Measurements from ENCODE around the gene UGT1A3.

The UGT1A3 gene

DNA sequence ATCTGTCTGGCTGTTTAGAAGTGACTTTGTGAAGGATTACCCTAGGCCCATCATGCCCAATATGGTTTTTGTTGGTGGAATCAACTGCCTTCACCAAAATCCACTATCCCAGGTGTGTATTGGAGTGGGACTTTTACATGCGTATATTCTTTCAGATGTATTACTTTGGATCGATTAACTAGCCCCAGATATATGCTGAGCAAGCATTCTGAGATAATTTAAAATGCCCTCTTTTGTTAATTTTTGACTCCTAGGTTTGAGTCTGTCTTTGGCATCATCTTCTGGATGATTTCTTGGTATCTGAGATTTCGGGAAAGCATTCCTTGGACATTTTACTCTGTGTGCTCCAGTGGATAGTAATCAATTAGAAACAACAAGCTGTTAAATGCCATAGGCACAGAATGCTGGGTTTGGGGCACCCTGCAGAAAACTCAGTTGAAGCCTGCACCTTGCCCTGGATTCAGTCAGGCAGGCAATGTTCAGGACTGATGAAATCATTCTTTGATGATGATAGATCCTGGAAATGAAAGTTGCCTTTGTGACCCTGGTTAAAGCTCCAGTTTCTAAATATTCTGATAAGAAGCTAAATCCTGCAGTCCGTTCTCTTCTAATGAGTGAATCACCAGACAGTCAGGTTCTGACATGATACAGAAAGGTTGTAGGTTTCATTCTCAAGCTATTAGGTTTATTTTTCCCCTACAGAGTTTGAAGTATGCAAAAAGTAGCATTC, 32.4 kb downstream of the UGT1A3 start:
- no peak for DNase-seq

DNA sequence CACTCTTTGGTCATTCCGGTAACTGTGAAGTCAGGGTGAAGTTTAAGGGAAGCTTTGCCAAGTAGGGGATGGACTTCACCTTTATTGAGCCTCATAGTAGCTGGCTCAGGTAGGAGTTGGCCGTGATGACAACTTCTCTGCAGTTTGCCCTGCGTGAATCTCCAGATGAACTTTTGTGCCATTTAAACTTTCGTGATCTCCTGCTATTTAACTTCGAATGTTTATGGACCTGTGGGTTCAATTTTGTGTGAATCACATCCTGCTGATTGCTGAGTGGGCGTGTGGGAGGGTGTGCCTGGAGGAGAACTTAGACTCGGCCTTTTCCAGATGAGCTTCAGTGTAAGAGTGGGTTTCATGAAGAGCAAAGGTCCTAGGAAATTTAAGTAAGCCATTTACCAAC, 35.4 kb downstream of the UGT1A3 start:
- no peak for DNase-seq

DNA sequence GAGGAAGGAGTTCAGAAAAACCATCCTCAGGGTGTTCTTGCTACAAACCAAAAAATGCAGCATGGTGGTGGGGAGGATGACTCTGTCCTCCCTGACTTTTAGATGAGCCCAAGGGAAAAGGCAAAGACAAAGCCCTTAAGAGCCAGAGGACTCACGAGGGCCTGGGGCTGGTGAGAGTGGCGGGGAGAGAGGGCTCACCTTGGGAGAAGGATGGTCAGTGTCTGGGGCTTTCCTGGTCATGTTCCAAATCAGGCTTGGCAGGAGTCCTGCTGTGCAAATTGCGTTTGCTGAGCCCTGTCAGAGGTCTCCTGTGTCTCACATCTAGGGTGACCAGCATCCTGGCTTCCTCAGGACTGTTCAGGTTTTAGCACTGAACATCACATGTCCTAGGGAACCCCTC, 35.9 kb downstream of the UGT1A3 start:
- no peak for DNase-seq

DNA sequence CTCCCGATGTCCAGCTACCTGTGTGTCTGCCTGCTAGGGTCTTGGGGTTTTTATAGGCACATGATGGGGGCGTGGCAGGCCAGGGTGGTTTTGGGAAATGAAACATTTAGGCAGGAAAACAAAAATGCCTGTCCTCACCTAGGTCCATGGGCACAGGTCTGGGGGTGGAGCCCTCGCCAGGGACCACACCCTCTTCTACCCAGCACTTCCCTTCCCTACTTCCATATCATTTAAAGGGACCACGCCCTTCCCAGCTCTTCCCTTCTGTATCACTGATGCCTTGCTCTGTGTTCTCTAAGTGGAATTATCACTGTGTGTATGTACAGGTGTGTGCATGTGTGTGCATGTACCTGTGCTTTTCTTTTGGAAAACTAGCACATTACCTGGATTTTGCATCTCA, 37.6 kb downstream of the UGT1A3 start:
- DNase-seq, result no peak

DNA sequence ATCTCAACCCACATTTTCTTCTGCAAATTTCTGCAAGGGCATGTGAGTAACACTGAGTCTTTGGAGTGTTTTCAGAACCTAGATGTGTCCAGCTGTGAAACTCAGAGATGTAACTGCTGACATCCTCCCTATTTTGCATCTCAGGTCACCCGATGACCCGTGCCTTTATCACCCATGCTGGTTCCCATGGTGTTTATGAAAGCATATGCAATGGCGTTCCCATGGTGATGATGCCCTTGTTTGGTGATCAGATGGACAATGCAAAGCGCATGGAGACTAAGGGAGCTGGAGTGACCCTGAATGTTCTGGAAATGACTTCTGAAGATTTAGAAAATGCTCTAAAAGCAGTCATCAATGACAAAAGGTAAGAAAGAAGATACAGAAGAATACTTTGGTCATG, 39.2 kb downstream of the UGT1A3 start:
- DNase-seq, result no peak

DNA sequence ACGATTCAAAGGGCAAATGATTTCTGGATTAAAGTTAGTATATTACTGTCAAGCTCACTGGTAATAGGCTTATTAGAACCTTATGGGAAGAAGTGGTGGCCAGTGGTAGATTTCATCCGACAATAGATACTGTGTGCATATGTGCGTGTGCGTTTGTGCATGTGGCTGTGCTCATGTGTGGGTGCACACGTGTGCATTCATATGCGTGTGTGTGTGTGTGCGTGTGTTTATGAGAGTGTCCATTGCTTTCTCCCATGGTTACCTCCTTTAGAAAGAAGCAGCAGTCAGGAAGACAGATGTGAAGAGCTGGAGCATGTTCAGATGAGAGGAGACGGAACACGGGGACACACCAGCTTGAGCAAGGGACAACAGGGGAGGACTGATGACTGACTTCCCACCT, 40.4 kb downstream of the UGT1A3 start:
- no peak for DNase-seq

DNA sequence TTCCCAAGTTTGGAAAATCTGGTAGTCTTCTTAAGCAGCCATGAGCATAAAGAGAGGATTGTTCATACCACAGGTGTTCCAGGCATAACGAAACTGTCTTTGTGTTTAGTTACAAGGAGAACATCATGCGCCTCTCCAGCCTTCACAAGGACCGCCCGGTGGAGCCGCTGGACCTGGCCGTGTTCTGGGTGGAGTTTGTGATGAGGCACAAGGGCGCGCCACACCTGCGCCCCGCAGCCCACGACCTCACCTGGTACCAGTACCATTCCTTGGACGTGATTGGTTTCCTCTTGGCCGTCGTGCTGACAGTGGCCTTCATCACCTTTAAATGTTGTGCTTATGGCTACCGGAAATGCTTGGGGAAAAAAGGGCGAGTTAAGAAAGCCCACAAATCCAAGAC, 43.3 kb downstream of the UGT1A3 start:
- no peak for DNase-seq

DNA sequence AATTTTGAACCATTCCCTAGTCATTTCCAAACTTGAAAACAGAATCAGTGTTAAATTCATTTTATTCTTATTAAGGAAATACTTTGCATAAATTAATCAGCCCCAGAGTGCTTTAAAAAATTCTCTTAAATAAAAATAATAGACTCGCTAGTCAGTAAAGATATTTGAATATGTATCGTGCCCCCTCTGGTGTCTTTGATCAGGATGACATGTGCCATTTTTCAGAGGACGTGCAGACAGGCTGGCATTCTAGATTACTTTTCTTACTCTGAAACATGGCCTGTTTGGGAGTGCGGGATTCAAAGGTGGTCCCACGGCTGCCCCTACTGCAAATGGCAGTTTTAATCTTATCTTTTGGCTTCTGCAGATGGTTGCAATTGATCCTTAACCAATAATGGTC, 43.7 kb downstream of the UGT1A3 start:
- no peak for DNase-seq

DNA sequence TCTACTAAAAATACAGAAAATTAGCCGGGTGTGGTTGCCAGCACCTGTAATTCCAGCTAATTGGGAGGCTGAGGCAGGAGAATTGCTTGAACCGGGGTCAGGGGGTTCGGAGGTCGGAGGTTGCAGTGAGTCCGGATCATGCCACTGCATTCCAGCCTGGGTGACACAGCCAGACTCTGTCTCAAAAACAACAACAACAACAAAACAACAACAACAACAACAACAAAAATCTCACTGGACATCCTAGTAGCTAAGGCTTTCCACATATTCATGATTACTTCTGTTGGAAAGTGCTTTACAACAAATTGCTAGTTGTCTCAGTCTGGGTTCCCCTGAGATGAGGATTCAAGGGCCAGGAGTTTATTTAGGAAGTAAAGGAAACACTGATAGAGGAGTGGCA, 45.0 kb downstream of the UGT1A3 start:
- no peak for DNase-seq

DNA sequence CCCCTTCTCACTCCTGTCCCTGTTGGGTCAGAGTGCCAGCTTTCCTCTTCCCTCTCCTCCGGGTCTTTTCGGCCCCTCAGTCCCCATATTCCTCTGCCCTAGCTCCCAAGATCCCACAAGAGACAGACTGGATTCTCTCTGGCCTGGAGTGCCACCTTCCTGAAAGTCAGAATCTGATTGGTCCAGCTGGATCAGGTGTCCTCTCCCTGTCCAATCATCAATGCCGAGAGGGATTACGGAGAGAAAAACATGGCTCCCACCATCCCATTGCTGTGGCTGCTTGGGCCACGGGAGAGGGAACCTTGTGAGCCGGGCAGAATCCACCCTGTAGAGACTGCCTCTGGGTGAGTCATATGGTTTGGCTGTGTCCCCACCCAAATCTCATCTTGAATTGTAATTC, 46.6 kb downstream of the UGT1A3 start:
- no peak for DNase-seq

DNA sequence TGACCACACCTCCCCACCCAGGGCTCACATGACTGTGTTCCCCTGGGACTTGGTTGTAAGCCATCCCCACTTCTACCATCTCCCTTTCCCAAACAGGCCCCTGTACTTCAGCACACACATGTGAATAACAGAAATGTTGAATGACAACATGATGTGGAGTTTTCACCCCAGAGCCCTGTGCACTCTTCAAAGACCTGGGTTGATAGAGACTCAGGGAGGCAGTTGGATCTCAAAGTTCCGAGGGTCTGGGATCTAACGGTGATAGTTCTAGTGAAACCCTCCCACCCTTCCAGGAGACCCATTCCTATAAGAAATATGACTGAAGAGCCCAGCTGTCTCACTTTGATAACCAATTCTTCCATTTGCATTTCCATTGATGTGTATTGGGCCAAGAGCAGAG, 49.2 kb downstream of the UGT1A3 start, which contains the start of gene MROH2A:
TSS of gene MROH2A (plus strand) at position 301 of the 400 bp plus-strand sequence. CDS start 1,029 bp downstream, outside the sequence.
- DNase-seq, result no peak

DNA sequence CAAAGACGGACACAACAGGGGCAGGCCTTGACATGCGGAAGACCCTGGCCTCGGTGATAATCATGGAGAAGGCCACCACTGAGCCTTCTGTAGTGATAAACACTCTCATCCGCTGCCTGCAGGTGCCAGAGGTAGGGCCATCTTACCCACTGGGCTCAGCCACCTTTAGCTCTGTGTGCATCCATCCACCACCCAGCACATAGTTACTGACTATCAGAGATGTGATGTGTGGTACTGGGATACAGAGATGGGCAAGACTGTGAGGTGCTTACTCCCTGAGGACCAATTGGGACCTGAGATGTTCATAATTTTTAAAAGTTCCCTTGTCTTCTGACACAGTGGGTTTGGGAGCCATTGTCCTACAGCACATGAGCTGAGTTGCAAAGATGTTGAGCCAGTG, 50.9 kb downstream of the UGT1A3 start:
- no peak for DNase-seq

DNA sequence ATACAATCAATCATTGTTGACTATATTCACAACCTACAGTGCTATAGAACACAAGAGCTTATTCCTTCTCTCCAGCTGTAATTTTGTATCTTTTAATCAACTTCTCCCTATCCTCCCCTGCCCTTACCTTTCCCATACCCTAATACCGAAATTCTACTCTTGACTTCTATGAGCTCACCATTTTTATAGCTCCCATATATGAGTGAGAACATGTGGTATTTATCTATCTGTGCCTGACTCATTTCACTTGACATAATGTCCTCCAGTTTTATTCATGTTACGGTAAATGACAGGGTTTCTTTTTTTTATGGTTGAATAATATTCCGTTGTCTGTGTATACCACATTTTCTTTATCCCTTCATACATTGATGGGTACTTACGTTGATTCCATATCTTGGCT, 51.9 kb downstream of the UGT1A3 start:
- no peak for DNase-seq

DNA sequence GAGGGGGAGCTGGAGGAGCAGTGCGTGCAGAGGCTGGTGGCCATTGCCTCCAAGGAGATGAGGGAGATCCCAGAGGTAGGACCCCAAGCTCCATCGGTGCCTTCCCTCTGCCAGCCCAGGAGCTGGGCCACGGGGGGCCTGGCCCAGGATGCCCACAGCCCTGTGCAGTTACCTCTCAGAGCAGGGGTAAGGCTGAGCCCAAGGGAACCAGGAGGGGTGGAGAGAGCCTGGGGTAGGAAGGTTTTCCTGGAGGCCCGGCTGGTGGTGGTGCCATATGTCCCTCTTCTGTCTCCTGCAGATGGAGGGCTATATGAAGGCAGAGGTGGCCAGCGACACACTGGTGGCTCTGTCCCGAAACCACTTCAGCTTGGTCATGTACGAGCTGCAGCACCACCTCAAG, 60.7 kb downstream of the UGT1A3 start:
- DNase-seq, result no peak

DNA sequence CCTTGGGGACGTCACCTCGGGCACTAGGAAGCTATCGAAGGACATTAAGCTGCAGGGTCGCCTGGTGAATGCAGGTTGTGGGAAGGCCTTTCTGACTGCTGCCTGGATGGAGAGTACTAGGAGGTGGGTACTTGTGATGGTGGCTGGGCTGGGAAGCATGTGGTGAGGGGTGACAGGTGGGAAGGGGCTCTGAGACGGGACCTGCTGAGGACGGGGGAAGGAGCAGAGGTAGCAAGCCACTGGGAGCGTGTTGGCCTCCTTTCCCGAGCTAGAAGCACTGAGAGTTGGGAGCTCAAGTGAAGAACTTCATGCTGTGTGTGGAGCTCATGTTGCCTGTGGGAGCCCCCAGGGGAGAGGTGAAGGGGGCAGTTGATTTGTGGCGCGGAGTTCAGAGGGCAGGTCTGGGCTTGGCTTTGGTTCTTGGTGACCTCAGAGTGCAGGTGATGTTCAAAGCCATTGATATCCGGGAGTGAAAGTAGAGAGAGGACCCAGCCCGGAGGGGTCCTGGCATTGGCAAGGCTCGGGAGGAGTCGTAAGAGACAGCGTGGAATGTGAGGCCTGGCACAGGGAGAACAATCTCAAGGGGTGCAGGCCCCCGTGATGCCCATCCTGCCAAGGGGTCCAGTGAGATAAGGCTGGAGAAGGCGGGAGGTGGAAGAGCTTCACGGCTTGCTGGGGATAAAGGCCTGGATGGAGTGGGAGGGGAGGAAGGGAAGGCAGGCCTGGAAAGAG, 62.5 kb downstream of the UGT1A3 start:
- DNase-seq, result no peak

DNA sequence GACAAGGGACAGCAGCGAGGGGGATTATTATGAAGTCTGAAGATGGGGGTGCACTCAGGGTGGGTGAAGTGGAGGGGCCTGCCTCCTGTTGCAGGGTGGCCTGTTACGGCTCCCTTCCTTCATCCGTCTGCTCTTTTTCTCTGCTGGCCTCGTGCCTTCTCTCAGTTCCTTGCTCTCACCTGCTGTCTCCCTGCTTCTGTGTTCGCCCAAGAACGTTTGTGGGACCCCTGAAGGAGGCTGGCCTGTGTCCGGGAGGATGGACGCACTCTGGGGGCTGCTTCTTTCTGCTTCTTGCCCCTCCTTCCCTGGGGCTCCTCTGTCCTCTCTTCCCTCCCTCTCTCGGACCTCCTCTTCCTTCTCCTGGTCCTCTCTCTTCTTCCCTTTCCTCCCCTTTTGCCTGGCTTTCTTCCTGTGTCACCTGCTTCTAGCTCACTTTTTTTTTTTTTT, 63.1 kb downstream of the UGT1A3 start:
- no peak for DNase-seq

DNA sequence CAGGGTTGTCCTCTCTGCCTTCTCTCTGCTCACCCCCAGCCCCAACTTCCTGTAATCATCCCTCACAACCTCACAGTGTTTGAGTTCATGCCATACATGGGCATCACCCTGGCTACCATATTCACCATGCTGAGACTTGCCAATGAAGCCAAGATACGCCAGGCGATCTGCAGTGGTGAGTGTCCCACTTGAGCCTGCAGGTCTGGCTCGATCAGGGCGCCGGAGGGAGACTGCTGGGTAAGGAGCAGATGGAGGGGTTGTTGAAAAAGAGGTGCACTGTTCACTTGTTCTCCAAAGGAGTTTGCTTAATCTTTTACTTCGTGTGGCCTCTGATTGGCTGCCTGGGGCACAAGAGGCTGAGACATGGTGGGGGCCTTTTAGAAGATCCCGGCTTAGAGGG, 63.9 kb downstream of the UGT1A3 start:
- no peak for DNase-seq

DNA sequence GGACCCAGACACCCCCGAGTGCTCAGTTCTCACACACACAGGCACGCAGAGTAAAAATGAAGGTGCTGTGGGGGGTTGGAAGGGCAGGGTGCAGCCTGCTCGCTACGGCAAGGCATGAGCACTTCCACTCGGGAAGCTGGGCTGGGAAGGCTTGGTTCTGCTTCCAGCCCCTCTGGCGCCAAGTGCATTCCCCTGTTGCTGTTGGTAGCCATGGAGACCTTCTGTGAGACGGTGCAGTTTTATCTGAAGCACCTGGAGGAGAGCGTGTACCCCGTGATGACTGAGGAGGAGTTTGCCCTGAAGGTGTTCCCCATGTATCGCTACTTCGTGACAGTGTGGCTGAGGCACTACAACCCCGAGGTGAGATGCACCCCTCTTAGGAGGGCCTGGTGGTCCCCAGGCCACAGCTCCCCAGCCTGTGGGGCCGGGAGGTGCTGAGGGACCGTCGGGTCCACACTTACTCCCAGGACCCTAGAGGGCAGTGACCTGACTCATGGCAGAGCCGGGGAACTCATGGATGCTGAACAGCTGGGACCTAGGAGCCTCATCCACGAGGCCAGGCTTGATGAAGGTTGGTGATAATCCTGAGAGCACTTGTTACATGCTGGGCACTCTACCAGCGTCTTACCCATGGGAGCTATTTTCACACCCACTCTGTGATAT, 64.8 kb downstream of the UGT1A3 start:
- DNase-seq, result no peak

DNA sequence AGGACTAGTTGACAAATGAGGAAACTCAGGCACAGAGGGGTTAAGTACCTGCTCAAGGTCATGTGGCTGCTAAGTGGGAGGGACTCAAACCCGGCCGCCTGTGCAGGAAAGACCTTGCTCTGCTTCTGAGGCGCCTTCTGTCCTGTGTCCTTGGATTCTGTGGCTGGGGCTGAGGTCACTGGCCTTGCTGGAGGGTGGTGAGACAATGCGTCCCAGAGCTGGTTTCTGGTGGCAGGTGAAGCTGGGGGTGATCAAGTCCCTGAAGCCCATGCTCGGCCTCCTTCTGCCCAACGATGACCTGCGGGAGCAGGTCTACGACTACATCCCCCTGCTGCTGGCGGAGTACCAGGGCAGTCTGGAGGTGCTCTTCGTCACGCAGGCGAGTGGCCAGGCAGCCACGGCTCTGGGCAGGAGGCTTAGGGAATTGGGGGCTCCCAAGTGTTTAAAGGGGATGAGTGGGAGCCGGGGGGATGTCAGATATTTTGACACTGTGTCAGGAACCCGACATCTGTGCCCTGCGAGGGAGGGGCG, 65.4 kb downstream of the UGT1A3 start:
- DNase-seq, result no peak

DNA sequence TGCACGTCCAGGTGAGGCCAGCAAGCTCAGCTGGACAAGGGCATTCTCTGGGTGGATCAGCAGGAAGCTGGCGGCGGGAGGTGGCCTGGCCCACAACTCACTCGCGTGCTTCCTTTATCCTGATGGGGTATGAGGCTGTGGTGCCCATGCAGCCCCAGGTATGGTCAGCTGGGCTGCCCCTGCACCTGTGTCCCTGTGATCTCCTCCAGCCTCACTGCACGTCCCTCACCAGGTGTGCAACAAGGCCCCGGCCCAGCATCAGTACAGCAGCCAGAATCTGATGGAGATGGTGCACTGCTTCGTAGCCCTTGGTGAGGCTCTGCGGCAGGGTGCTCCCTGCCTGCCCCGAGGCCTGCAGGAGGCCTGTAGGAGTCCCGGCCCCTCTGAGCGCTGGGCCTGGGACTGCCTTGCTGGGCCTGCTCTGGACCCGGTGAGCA, 66.9 kb downstream of the UGT1A3 start:
- no peak for DNase-seq

DNA sequence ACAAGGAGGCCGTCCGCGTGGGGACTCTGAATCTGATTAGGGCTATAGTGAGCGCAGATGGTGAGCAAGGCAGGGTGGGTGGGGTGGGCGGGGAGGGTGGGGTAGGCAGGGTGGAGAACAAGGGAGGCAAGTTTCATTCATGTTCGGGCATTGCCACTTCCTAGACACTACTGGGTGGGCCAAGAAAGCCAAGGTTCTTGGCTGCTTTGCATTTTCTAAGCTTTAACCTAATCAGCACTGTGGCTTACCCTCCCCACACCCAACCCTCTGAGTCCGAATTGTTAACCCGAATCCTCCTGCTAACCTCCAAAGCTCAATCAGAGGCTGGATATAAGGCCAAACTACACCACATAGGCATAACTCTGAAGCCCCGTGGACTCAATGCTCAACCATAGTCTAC, 67.4 kb downstream of the UGT1A3 start:
- no peak for DNase-seq

DNA sequence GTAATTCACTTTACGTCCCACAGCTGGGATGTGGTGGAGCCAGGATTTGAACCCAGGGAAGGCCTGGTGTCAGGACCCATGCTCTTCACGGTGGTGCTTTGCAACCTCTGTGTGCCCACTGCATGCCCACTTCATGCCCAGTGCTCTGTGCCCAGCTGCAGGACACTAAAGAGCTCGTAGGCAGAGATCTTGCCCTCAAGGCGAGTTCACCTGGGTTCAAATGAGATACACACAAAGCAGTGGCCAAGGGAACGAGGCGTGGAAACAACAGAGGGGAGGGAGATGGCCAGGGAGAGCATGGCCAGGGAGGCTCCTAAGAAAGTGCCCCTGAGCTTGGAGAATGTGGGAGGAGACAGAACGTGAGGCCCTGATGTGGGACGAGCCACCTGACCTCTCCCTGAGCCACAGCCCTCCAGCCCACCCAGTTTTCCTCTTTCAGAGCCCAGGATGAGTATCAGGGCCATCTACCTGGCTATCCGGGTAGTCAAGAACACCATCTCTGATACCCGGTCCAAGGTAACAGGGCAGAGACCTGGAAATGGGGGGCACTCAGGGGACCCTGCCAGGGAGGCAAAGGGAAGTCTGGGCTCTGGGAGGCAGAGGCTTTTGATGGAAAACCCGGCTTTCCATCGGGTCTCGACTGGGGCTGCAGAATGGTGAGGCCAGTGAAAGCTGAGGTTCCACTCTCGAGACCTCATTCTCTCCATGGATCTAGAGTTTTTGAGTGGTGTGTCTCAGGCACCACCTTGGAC, 69.7 kb downstream of the UGT1A3 start:
- DNase-seq, result no peak

DNA sequence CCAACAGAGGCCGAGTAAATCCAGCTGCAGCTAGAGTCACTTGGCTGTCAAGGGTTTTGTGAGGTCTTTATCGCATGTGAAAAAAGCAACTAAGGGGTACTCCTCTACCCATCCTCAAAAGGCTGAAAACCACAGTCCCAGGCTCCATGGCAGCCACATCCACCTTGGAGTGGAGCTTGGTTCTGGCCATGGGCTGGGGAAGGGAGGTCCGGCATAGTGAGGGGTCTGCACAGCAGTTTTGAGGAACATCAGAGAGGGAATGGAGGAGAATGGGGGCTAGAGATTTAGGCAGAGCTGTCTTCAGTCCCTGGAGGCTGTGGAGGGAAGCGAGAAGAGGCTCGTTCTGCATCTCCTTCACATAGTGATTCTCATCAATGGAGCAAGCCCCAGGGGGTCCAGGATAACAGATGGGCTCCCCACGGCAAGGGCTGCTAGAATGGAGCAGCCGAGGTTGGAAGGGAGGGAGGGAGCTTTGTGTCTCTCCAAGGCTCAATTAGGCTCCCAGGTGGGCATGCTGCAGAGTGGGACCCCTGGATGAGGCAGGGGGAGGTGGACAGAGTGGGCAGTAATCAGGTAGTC, 70.3 kb downstream of the UGT1A3 start:
- no peak for DNase-seq

All from inflammatory macrophage treated with lipopolysaccharide for 4 hours (primary cell).